Liver (tissue), 3 donors: Measurements from ENCODE around the gene TCERG1.

Source experiments
- ATF3 ChIP-seq: IDR thresholded peaks from 2 replicates; pipeline ENCODE4 v1.6.1; 2016; ENCODE audit warnings: antibody characterized with exemption
- CTCF ChIP-seq: fragments of 150-350 bp; IDR thresholded peaks from 2 replicates; pipeline ENCODE4 v1.5.1; 2017; ENCODE audit warnings: improper control_type of control experiment, low read depth, low read length; ENCODE audit not compliant: missing input control
- TF ChIP-seq, protein P1 (sequence below): IDR thresholded peaks from 2 replicates; pipeline ENCODE4 v1.6.1; 2016; ENCODE audit warnings: antibody characterized with exemption
- TF ChIP-seq, protein P2 (sequence below): IDR thresholded peaks from 2 replicates; pipeline ENCODE4 v1.6.1; 2016; ENCODE audit warnings: antibody characterized with exemption, mild to moderate bottlenecking
- donor health status: healthy.
- donor health status: healthy.

GRCh38 chr5:146520731-146521130 lies 73.6 kb downstream of the TCERG1 start:
- TF ChIP-seq CTCF (no peak), ATF3 (no peak)
- TF ChIP-seq, protein P1, sequence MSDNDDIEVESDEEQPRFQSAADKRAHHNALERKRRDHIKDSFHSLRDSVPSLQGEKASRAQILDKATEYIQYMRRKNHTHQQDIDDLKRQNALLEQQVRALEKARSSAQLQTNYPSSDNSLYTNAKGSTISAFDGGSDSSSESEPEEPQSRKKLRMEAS: no peak
- TF ChIP-seq, protein P2, sequence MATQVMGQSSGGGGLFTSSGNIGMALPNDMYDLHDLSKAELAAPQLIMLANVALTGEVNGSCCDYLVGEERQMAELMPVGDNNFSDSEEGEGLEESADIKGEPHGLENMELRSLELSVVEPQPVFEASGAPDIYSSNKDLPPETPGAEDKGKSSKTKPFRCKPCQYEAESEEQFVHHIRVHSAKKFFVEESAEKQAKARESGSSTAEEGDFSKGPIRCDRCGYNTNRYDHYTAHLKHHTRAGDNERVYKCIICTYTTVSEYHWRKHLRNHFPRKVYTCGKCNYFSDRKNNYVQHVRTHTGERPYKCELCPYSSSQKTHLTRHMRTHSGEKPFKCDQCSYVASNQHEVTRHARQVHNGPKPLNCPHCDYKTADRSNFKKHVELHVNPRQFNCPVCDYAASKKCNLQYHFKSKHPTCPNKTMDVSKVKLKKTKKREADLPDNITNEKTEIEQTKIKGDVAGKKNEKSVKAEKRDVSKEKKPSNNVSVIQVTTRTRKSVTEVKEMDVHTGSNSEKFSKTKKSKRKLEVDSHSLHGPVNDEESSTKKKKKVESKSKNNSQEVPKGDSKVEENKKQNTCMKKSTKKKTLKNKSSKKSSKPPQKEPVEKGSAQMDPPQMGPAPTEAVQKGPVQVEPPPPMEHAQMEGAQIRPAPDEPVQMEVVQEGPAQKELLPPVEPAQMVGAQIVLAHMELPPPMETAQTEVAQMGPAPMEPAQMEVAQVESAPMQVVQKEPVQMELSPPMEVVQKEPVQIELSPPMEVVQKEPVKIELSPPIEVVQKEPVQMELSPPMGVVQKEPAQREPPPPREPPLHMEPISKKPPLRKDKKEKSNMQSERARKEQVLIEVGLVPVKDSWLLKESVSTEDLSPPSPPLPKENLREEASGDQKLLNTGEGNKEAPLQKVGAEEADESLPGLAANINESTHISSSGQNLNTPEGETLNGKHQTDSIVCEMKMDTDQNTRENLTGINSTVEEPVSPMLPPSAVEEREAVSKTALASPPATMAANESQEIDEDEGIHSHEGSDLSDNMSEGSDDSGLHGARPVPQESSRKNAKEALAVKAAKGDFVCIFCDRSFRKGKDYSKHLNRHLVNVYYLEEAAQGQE: no peak
